ENCODE data around the gene PRSS1. TPM values are rescaled to one million over a fixed set of nuclear protein-coding genes. Genes with fewer than 3 reads are reported as not detected.

Gene PRSS1
- total and polyA plus RNA-seq, 2 of the 8 experiments (the other 6 are each of a cell fraction or from before 2014, with no cell fraction given), result 0.09 TPM; not detected in 1

DNA sequence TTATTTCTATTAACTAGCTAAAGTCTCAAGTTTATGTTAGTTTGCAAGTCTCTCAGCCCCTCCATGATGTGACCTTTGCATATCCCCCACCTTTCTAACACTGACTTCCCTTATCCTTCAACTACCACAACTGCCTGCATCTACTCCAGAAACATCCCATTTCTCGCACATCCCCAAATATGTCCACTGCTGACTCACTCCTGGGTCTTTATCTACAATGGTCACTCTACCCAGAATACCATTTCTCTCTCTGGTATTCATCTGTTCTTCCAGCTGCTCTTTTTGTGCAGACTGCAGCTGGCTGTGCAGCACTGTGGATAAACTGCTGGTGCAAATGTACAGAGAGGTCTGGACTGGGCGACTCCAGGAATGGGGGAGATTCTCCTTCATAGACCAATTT lies 32.7 kb upstream of the PRSS1 start (continued):
- TF ChIP-seq E2F6 (IDR thresholded peaks at IDR 0.05) (no peak), POLR2AphosphoS5 (IDR thresholded peaks at IDR 0.05; ENCODE audit: low read depth, low read length) (no peak)

Data from H1 (cell line).